Measurements from ENCODE around the gene SUN2. TPM values are rescaled to one million over a fixed set of nuclear protein-coding genes. Genes with fewer than 3 reads are reported as not detected.
A peak's percentile ranks its signal among the peaks of the same experiment; 100 is the strongest.

The SUN2 gene
- polyA plus RNA-seq, 1 donor from 2014 or later: 172 TPM

- TF ChIP-seq, protein P1, sequence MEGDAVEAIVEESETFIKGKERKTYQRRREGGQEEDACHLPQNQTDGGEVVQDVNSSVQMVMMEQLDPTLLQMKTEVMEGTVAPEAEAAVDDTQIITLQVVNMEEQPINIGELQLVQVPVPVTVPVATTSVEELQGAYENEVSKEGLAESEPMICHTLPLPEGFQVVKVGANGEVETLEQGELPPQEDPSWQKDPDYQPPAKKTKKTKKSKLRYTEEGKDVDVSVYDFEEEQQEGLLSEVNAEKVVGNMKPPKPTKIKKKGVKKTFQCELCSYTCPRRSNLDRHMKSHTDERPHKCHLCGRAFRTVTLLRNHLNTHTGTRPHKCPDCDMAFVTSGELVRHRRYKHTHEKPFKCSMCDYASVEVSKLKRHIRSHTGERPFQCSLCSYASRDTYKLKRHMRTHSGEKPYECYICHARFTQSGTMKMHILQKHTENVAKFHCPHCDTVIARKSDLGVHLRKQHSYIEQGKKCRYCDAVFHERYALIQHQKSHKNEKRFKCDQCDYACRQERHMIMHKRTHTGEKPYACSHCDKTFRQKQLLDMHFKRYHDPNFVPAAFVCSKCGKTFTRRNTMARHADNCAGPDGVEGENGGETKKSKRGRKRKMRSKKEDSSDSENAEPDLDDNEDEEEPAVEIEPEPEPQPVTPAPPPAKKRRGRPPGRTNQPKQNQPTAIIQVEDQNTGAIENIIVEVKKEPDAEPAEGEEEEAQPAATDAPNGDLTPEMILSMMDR (IDR thresholded peaks at IDR 0.05; ENCODE audit: poor library complexity, severe bottlenecking): peak; percentile 68
- TF ChIP-seq EZH2 (IDR thresholded peaks at IDR 0.05; ENCODE audit: borderline replicate concordance, insufficient read depth, low read length, poor library complexity, severe bottlenecking) (no peak), MXI1 (conservative IDR thresholded peaks at IDR 0.05; ENCODE audit: poor library complexity, severe bottlenecking) (no peak), SMC3 (conservative IDR thresholded peaks at IDR 0.05; ENCODE audit: poor library complexity) (peak; percentile 57), POLR2AphosphoS5 (IDR thresholded peaks at IDR 0.05) (no peak), RAD21 (conservative IDR thresholded peaks at IDR 0.05) (peak; percentile 48)
- TF ChIP-seq, protein P2, sequence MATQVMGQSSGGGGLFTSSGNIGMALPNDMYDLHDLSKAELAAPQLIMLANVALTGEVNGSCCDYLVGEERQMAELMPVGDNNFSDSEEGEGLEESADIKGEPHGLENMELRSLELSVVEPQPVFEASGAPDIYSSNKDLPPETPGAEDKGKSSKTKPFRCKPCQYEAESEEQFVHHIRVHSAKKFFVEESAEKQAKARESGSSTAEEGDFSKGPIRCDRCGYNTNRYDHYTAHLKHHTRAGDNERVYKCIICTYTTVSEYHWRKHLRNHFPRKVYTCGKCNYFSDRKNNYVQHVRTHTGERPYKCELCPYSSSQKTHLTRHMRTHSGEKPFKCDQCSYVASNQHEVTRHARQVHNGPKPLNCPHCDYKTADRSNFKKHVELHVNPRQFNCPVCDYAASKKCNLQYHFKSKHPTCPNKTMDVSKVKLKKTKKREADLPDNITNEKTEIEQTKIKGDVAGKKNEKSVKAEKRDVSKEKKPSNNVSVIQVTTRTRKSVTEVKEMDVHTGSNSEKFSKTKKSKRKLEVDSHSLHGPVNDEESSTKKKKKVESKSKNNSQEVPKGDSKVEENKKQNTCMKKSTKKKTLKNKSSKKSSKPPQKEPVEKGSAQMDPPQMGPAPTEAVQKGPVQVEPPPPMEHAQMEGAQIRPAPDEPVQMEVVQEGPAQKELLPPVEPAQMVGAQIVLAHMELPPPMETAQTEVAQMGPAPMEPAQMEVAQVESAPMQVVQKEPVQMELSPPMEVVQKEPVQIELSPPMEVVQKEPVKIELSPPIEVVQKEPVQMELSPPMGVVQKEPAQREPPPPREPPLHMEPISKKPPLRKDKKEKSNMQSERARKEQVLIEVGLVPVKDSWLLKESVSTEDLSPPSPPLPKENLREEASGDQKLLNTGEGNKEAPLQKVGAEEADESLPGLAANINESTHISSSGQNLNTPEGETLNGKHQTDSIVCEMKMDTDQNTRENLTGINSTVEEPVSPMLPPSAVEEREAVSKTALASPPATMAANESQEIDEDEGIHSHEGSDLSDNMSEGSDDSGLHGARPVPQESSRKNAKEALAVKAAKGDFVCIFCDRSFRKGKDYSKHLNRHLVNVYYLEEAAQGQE (IDR thresholded peaks at IDR 0.05; ENCODE audit: borderline replicate concordance): no peak
- Histone ChIP-seq H3K9me2 (ENCODE audit: insufficient read depth, low read length) (no peaks in the 10 kb centered on the region), H4K20me1 (ENCODE audit: insufficient read depth) (no peaks in the 10 kb centered on the region), H3K36me3 (ENCODE audit: insufficient read depth, low read length) (no peaks in the 10 kb centered on the region), H2AFZ (ENCODE audit: low read depth, low read length) (no peak overlapping the region), H3K9me3 (ENCODE audit: low read length) (no peaks in the 10 kb centered on the region), H3K4me2 (ENCODE audit: low read length) (no peak overlapping the region), H3K4me3 (ENCODE audit: low read length) (no peak overlapping the region), H3K27ac (ENCODE audit: low read length) (no peak overlapping the region), H3F3A (ENCODE audit: insufficient read depth, low read length, poor library complexity, severe bottlenecking) (no peaks in the 10 kb centered on the region), H3K9ac (ENCODE audit: low read length) (no peak overlapping the region), H3K27me3 (ENCODE audit: insufficient read depth, low read depth, low read length) (no peaks in the 10 kb centered on the region), H3K79me2 (replicated peaks; ENCODE audit: insufficient read depth, low read length) (no peaks in the 10 kb centered on the region)
These were observed 22.5 kb downstream of the SUN2 start for GRCh38 chr22:38733329-38733723.

GRCh38 chr22:38732251-38732815 is 23.5 kb downstream of the SUN2 start:
- H3K79me2 ChIP-seq (replicated peaks; ENCODE audit: insufficient read depth, low read length): no peaks in the 10 kb centered on the region
- TF ChIP-seq, protein P1 (IDR thresholded peaks at IDR 0.05; ENCODE audit: poor library complexity, severe bottlenecking): no peak
- TF ChIP-seq MXI1 (conservative IDR thresholded peaks at IDR 0.05; ENCODE audit: poor library complexity, severe bottlenecking): no peak
- no peak for TF ChIP-seq POLR2AphosphoS5 (IDR thresholded peaks at IDR 0.05)
- no peak for TF ChIP-seq TAF1 (IDR thresholded peaks at IDR 0.05; ENCODE audit: low read depth)
- no peak for TF ChIP-seq EZH2 (IDR thresholded peaks at IDR 0.05; ENCODE audit: borderline replicate concordance, insufficient read depth, low read length, poor library complexity, severe bottlenecking)
- TF ChIP-seq SMC3 (conservative IDR thresholded peaks at IDR 0.05; ENCODE audit: poor library complexity): no peak
- no peak for TF ChIP-seq EP300 (conservative IDR thresholded peaks at IDR 0.05; ENCODE audit: poor library complexity, severe bottlenecking)
- TF ChIP-seq, protein P2 (IDR thresholded peaks at IDR 0.05; ENCODE audit: borderline replicate concordance): no peak
- no peak for TF ChIP-seq RAD21 (conservative IDR thresholded peaks at IDR 0.05)
- no peaks in the 10 kb centered on the region for H3K9me2 ChIP-seq (ENCODE audit: insufficient read depth, low read length)
- no peaks in the 10 kb centered on the region for H3K9me3 ChIP-seq (ENCODE audit: low read length)
- no peaks in the 10 kb centered on the region for H3F3A ChIP-seq (ENCODE audit: insufficient read depth, low read length, poor library complexity, severe bottlenecking)
- no peaks in the 10 kb centered on the region for H3K27me3 ChIP-seq (ENCODE audit: insufficient read depth, low read depth, low read length)
- no peak overlapping the region for H3K4me3 ChIP-seq (ENCODE audit: low read length)
- H3K36me3 ChIP-seq (ENCODE audit: insufficient read depth, low read length): no peaks in the 10 kb centered on the region
- no peak overlapping the region for H2AFZ ChIP-seq (ENCODE audit: low read depth, low read length)
- no peaks in the 10 kb centered on the region for H4K20me1 ChIP-seq (ENCODE audit: insufficient read depth)
- H3K4me2 ChIP-seq (ENCODE audit: low read length): no peak overlapping the region
- H3K27ac ChIP-seq (ENCODE audit: low read length): no peak overlapping the region
- H3K9ac ChIP-seq (ENCODE audit: low read length): no peak overlapping the region

Data from neural cell (in vitro differentiated cells).